HEK293 (cell line): Measurements from ENCODE around the gene IRAK2.

Experiments
- BCL11A ChIP-seq: fragments of 450-650 bp; formaldehyde crosslinking; IDR thresholded peaks from 2 replicates; pipeline ENCODE4 v1.5.1; 2016; ENCODE audit warnings: low read depth, missing biosample characterization, missing genetic modification characterization
- ZNF138 ChIP-seq: fragments of 450-650 bp; formaldehyde crosslinking; IDR thresholded peaks from 2 replicates; pipeline ENCODE4 v1.5.1; 2016; ENCODE audit warnings: missing biosample characterization, missing genetic modification characterization, borderline replicate concordance
- ZNF311 ChIP-seq: fragments of 450-650 bp; formaldehyde crosslinking; IDR thresholded peaks from 2 replicates; pipeline ENCODE4 v1.5.1; 2017; ENCODE audit warnings: missing biosample characterization, missing genetic modification characterization, borderline replicate concordance

GRCh38 chr3:10289077-10289476 is 124.4 kb downstream of the IRAK2 start:
- TF ChIP-seq ZNF311 (no peak), ZNF138 (tag by site-specific recombination) (no peak), BCL11A (tag by site-specific recombination) (no peak)
